ENCODE measurements around the gene ATIC. TPM values are rescaled to one million over a fixed set of nuclear protein-coding genes. Genes with fewer than 3 reads are reported as not detected.

Gene ATIC
- total and polyA plus RNA-seq, 2 of the 8 experiments (the other 6 are each of a cell fraction or from before 2014, with no cell fraction given): 139 to 319 TPM

- H3K79me1 ChIP-seq (ENCODE audit: low read depth, low read length): no peaks in the 10 kb centered on the region
- H2AK5ac ChIP-seq (ENCODE audit: low read depth, low read length): no peak overlapping the region
- H3K18ac ChIP-seq (ENCODE audit: extremely low read depth, low read length): no peak overlapping the region
- no peaks in the 10 kb centered on the region for H3K79me2 ChIP-seq (ENCODE audit: control insufficient read depth in 1 of 2, insufficient read depth in 2 of 2, low read length in 2 of 2)
- TF ChIP-seq EGR1 (IDR thresholded peaks at IDR 0.05; ENCODE audit: borderline replicate concordance, low read depth, low read length) (no peak), SRF (IDR thresholded peaks at IDR 0.05; ENCODE audit: low read depth, low read length) (no peak), SAP30 (IDR thresholded peaks at IDR 0.05; ENCODE audit: insufficient read depth, insufficient replicate concordance, low read length) (no peak)
- H3K27me3 ChIP-seq (replicated peaks in 1 of 4; ENCODE audit: control insufficient read depth in 3 of 4, extremely low read depth in 1 of 4, insufficient read depth in 3 of 4, low read length in 3 of 4): no peaks in the 10 kb centered on the region
- no peaks in the 10 kb centered on the region for H4K20me1 ChIP-seq (replicated peaks in 1 of 2; ENCODE audit: control insufficient read depth in 1 of 2, insufficient read depth in 2 of 2, low read length in 2 of 2)
- no peaks in the 10 kb centered on the region for H3K9me3 ChIP-seq (ENCODE audit: insufficient read depth in 2 of 2, low read depth in 1 of 2, low read length in 1 of 2)
- POLR2A ChIA-PET (ENCODE audit: partially characterized antibody): no interaction called here
- H2AFZ ChIP-seq (ENCODE audit: low read length): no peak overlapping the region
- no peak overlapping the region for H3K4me2 ChIP-seq (ENCODE audit: insufficient read depth in 1 of 2, low read depth in 2 of 2, low read length in 2 of 2)
- no peak overlapping the region for H2BK12ac ChIP-seq (ENCODE audit: low read depth, low read length)
- DNase-seq (ENCODE audit: low read depth in 1 of 2, low spot score in 2 of 2) (no peak), FAIRE-seq (no peak)
- H3K4me1 ChIP-seq (replicated peaks in 1 of 4; ENCODE audit: control insufficient read depth in 3 of 4, insufficient read depth in 4 of 4, low read length in 3 of 4): no peaks in the 10 kb centered on the region
- CTCF ChIA-PET (ENCODE audit: partially characterized antibody): no interaction called here
- no peak overlapping the region for H3K23ac ChIP-seq (ENCODE audit: insufficient read length)
- no peak overlapping the region for H3K4me3 ChIP-seq (ENCODE audit: extremely low read depth in 1 of 4, insufficient read depth in 2 of 4, low read depth in 3 of 4, low read length in 4 of 4)
- H4K8ac ChIP-seq (ENCODE audit: extremely low read depth, insufficient read depth, low read length): no peak overlapping the region
- no peak overlapping the region for H3K27ac ChIP-seq (ENCODE audit: low read depth, low read length)
- H3K36me3 ChIP-seq (ENCODE audit: control insufficient read depth in 2 of 4, insufficient read depth in 4 of 4, low read length in 3 of 4): no peaks in the 10 kb centered on the region
- no peak overlapping the region for H2BK5ac ChIP-seq (ENCODE audit: low read depth, low read length)
- H2BK120ac ChIP-seq (replicated peaks; ENCODE audit: low read depth, low read length): no peak overlapping the region
- no peak overlapping the region for H2BK15ac ChIP-seq (ENCODE audit: low read length)
- no peak overlapping the region for H2BK20ac ChIP-seq (ENCODE audit: low read length)
- H3K23me2 ChIP-seq (ENCODE audit: low read depth, low read length): no peaks in the 10 kb centered on the region
- H3K14ac ChIP-seq (ENCODE audit: insufficient read length): no peak overlapping the region
- H3K4ac ChIP-seq (replicated peaks; ENCODE audit: insufficient read length, low read depth, low read length): no peak overlapping the region
- no peak overlapping the region for H3K9ac ChIP-seq (replicated peaks in 1 of 4; ENCODE audit: extremely low read depth in 1 of 4, low read depth in 3 of 4, low read length in 3 of 4)
- no peak overlapping the region for H4K91ac ChIP-seq (replicated peaks; ENCODE audit: insufficient read length, low read length)
- no peak overlapping the region for H3K56ac ChIP-seq (replicated peaks; ENCODE audit: insufficient read length, low read depth, low read length)
- H4K5ac ChIP-seq (ENCODE audit: insufficient read length, low read depth, low read length): no peak overlapping the region
Measured at GRCh38 chr2:215280326-215280725, 31.5 kb upstream of the ATIC start.
